ENCODE measurements around the gene RPLP2.

Gene RPLP2

DNA sequence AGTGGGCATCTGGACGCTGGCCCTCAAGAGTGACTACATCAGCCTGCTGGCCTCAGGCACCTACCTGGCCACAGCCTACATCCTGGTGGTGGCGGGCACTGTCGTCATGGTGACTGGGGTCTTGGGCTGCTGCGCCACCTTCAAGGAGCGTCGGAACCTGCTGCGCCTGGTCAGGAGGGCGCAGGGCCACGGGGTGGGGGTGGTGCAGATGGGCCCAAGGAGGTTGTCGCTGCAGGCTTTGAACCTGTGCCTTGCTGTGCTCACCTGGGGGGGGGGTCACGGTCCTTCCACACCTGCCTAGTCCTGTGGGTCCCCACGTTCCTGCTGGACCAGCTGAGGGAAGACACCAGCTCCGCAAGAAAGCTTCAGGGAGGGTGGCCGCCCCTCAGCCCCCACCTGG, 26.5 kb downstream of the RPLP2 start:
- DNase-seq (ENCODE audit: extremely low read depth, low read depth) = no peak
- H3K4me3 ChIP-seq (replicated peaks; ENCODE audit: low read depth, low read length) = no peak overlapping the region
- no peak for TF ChIP-seq CTCF (IDR thresholded peaks at IDR 0.05; ENCODE audit: low read depth, low read length, missing control alignments)

DNA sequence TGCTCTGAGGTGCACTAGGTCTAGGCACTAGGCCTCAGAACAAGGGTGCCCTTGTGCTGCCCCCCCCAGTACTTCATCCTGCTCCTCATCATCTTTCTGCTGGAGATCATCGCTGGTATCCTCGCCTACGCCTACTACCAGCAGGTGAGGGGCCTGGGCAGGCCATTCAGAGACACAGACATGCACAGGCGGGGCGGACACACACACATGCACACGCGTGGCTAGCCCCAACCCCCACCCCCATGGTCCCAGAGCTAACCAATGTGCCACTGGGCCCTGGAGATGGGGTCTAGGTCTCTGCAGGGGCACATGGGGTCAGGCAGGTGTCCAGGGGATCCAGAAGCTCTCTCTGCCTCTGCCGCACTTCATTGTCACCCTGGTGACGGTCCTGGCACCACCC, 26.9 kb downstream of the RPLP2 start:
- H3K4me3 ChIP-seq (replicated peaks; ENCODE audit: low read depth, low read length) = no peak overlapping the region
- DNase-seq (ENCODE audit: extremely low read depth, low read depth) = no peak
- no peak for TF ChIP-seq CTCF (IDR thresholded peaks at IDR 0.05; ENCODE audit: low read depth, low read length, missing control alignments)

GRCh38 chr11:837189-837989, 27.6 kb downstream of the RPLP2 start:
- no peak for TF ChIP-seq CTCF (IDR thresholded peaks at IDR 0.05; ENCODE audit: low read depth, low read length, missing control alignments)

DNA sequence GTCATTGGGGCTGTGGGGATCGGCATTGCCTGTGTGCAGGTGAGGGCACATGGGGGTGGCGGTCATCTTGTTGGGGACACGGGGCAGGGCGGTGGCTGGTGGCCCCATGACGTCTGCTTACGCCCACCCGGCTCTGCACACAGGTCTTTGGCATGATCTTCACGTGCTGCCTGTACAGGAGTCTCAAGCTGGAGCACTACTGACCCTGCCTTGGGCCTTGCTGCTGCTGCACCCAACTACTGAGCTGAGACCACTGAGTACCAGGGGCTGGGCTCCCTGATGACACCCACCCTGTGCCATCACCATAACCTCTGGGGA, 28.2 kb downstream of the RPLP2 start:
- no peak for DNase-seq (ENCODE audit: extremely low read depth, low read depth)
- no peak for TF ChIP-seq CTCF (IDR thresholded peaks at IDR 0.05; ENCODE audit: low read depth, low read length, missing control alignments)
- no peak overlapping the region for H3K4me3 ChIP-seq (replicated peaks; ENCODE audit: low read depth, low read length)

More at GRCh38 chr11:837189-837989, 27.6 kb downstream of the RPLP2 start:
- H3K4me3 ChIP-seq (replicated peaks; ENCODE audit: low read depth, low read length) = no peak overlapping the region
- no peak for DNase-seq (ENCODE audit: extremely low read depth, low read depth)

- no peak overlapping the region for H3K4me3 ChIP-seq (replicated peaks; ENCODE audit: low read depth, low read length)
- DNase-seq (ENCODE audit: extremely low read depth, low read depth) = no peak
- peak; percentile 21 for TF ChIP-seq CTCF (IDR thresholded peaks at IDR 0.05; ENCODE audit: low read depth, low read length, missing control alignments)
Measured at GRCh38 chr11:838441-839279, 28.9 kb downstream of the RPLP2 start.

DNA sequence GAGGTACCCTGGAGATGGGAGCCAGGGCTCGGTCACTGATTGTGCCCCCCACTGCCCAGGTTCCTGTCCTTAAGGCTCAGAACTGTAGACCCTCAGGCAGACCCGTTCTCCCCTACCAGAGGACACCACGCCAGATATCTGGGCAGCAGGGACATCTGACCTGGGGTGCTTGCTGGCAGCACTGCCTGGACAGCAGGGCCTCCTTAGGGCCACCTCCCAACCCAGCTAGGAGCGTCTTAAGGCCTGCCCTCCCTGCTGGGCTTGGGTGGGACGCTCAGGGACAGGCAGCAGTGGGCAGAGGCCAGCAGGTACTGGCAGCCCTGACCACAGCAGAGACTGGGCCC, 29.5 kb downstream of the RPLP2 start:
- no peak overlapping the region for H3K4me3 ChIP-seq (replicated peaks; ENCODE audit: low read depth, low read length)
- TF ChIP-seq CTCF (IDR thresholded peaks at IDR 0.05; ENCODE audit: low read depth, low read length, missing control alignments) = no peak
- DNase-seq (ENCODE audit: extremely low read depth, low read depth) = no peak
